Nephron progenitor cell (in vitro differentiated cells): Measurements from ENCODE around the gene SIRPB2.
A peak's percentile ranks its signal among the peaks of the same experiment; 100 is the strongest.

Experiments
- DNase-seq: peaks from one replicate; pipeline ENCODE4 v3.0.0; 2021
- H3K27ac Mint-ChIP-seq: 2 replicates; pipeline ENCODE4 v1.8.0; 2021; ENCODE audit warnings: mild to moderate bottlenecking, moderate library complexity, mixed read lengths
- H3K27me3 Mint-ChIP-seq: 2 replicates; pipeline ENCODE4 v1.8.0; 2021; ENCODE audit warnings: mild to moderate bottlenecking, low read depth, mixed read lengths; ENCODE audit not compliant: poor library complexity
- H3K36me3 Mint-ChIP-seq: 2 replicates; pipeline ENCODE4 v1.8.0; 2021; ENCODE audit warnings: low read depth, mixed read lengths
- H3K4me1 Mint-ChIP-seq: 2 replicates; pipeline ENCODE4 v1.8.0; 2021; ENCODE audit warnings: mixed read lengths
- H3K4me3 Mint-ChIP-seq: 2 replicates; pipeline ENCODE4 v1.8.0; 2021; ENCODE audit warnings: mild to moderate bottlenecking, moderate library complexity, mixed read lengths
- H3K9me3 Mint-ChIP-seq: 2 replicates; pipeline ENCODE4 v1.8.0; 2021; ENCODE audit warnings: mild to moderate bottlenecking, moderate library complexity, mixed read lengths
- CTCF ChIP-seq: fragments of 200-600 bp; sonication (generic); IDR thresholded peaks from 2 replicates; pipeline ENCODE4 v1.5.0; 2021; ENCODE audit warnings: antibody characterized with exemption

SIRPB2 gene

GRCh38 chr20:1463971-1464570 is 27.1 kb downstream of the SIRPB2 start:
- Mint-ChIP-seq H3K36me3 (peaks cover 26% of the 10 kb centered on the region), H3K27ac (no peak overlapping the region), H3K4me1 (peaks cover 32% of the 10 kb centered on the region), H3K4me3 (no peak overlapping the region), H3K27me3 (peaks cover 17% of the 10 kb centered on the region), H3K9me3 (no peaks in the 10 kb centered on the region)
- no peak for DNase-seq
- TF ChIP-seq CTCF = no peak

GRCh38 chr20:1462834-1463233 is 28.4 kb downstream of the SIRPB2 start:
- peaks cover 28% of the 10 kb centered on the region for H3K4me1 Mint-ChIP-seq
- no peak for DNase-seq

DNA sequence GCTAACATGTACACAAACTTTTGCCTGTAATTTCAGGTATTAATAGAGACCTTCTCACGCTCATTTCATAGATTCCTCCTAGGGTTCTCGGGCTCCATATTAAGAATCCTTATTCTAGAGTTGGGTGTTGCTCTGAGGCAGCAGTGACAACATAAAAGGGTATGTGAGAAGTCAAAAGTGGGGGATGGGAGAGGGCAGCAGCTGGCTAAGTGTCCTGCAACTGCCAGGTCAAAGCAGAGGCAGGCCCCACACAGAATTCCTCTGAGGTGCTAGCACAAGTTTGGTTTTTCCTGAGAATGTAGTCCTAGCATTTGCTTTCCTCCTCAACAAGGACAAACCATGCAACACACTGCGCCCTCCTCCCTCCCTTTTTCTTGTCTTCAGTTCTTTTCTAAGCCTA is 29.2 kb downstream of the SIRPB2 start:
- TF ChIP-seq CTCF = no peak
- H3K4me3 Mint-ChIP-seq = no peak overlapping the region
- H3K27ac Mint-ChIP-seq = no peak overlapping the region
- no peak for DNase-seq
- H3K27me3 Mint-ChIP-seq = peaks cover 1% of the 10 kb centered on the region
- H3K4me1 Mint-ChIP-seq = peaks cover 19% of the 10 kb centered on the region
- no peaks in the 10 kb centered on the region for H3K9me3 Mint-ChIP-seq
- peaks cover 42% of the 10 kb centered on the region for H3K36me3 Mint-ChIP-seq

More at GRCh38 chr20:1462834-1463233, 28.4 kb downstream of the SIRPB2 start:
- no peak for TF ChIP-seq CTCF
- no peaks in the 10 kb centered on the region for H3K9me3 Mint-ChIP-seq
- no peak overlapping the region for H3K27ac Mint-ChIP-seq
- no peak overlapping the region for H3K4me3 Mint-ChIP-seq
- peaks cover 35% of the 10 kb centered on the region for H3K36me3 Mint-ChIP-seq
- H3K27me3 Mint-ChIP-seq = peaks cover 10% of the 10 kb centered on the region

- no peak for DNase-seq
- Mint-ChIP-seq H3K4me3 (no peak overlapping the region), H3K27ac (no peak overlapping the region), H3K27me3 (peaks cover under 1% of the 10 kb centered on the region), H3K9me3 (no peaks in the 10 kb centered on the region), H3K4me1 (peaks cover 11% of the 10 kb centered on the region), H3K36me3 (peaks cover 48% of the 10 kb centered on the region)
- no peak for TF ChIP-seq CTCF
Measured at GRCh38 chr20:1460275-1460674, 30.9 kb downstream of the SIRPB2 start.

GRCh38 chr20:1457992-1458391 is 33.2 kb downstream of the SIRPB2 start:
- H3K9me3 Mint-ChIP-seq = no peaks in the 10 kb centered on the region
- no peak for TF ChIP-seq CTCF
- no peaks in the 10 kb centered on the region for H3K4me1 Mint-ChIP-seq
- peaks cover 58% of the 10 kb centered on the region for H3K36me3 Mint-ChIP-seq
- H3K4me3 Mint-ChIP-seq = no peak overlapping the region
- no peak for DNase-seq
- H3K27me3 Mint-ChIP-seq = peaks cover 4% of the 10 kb centered on the region
- no peak overlapping the region for H3K27ac Mint-ChIP-seq

GRCh38 chr20:1456300-1456699 is 34.9 kb downstream of the SIRPB2 start:
- H3K4me3 Mint-ChIP-seq = no peak overlapping the region
- peaks cover 4% of the 10 kb centered on the region for H3K27me3 Mint-ChIP-seq
- no peaks in the 10 kb centered on the region for H3K9me3 Mint-ChIP-seq
- no peak for DNase-seq
- H3K4me1 Mint-ChIP-seq = no peaks in the 10 kb centered on the region
- TF ChIP-seq CTCF = no peak
- H3K36me3 Mint-ChIP-seq = peaks cover 68% of the 10 kb centered on the region
- peak overlapping the region; percentile 51 for H3K27ac Mint-ChIP-seq
